ENCODE results near the gene DNAJC4.

Gene DNAJC4

GRCh38 chr11:64275841-64276240, 45.5 kb downstream of the DNAJC4 start:
- H3K4me3 ChIP-seq = no peak overlapping the region
- no peak for TF ChIP-seq CTCF (IDR thresholded peaks at IDR 0.05)
- no peak for DNase-seq (ENCODE audit: low spot score)
- H3K27ac ChIP-seq = no peak overlapping the region

- Histone ChIP-seq H3K4me3 (no peak overlapping the region), H3K27ac (no peak overlapping the region)
- TF ChIP-seq CTCF (IDR thresholded peaks at IDR 0.05) = no peak
- DNase-seq (ENCODE audit: low spot score) = no peak
Measured at GRCh38 chr11:64276653-64277431, 46.5 kb downstream of the DNAJC4 start.

GRCh38 chr11:64278576-64279190, 48.3 kb downstream of the DNAJC4 start:
- Histone ChIP-seq H3K4me3 (no peak overlapping the region), H3K27ac (no peak overlapping the region)
- TF ChIP-seq CTCF (IDR thresholded peaks at IDR 0.05) = no peak
- no peak for DNase-seq (ENCODE audit: low spot score)

- H3K4me3 ChIP-seq = no peak overlapping the region
- no peak for DNase-seq (ENCODE audit: low spot score)
- TF ChIP-seq CTCF (IDR thresholded peaks at IDR 0.05) = no peak
- H3K27ac ChIP-seq = no peak overlapping the region
Measured at GRCh38 chr11:64281957-64282770, 51.8 kb downstream of the DNAJC4 start.

- no peak for TF ChIP-seq CTCF (IDR thresholded peaks at IDR 0.05)
- Histone ChIP-seq H3K27ac (no peak overlapping the region), H3K4me3 (no peak overlapping the region)
- DNase-seq (ENCODE audit: low spot score) = no peak
Measured at GRCh38 chr11:64283092-64283491, 52.7 kb downstream of the DNAJC4 start.

Measured in coronary artery (tissue), 2 donors.